NCI-H2171 treated with DMSO at 0.1 percent for 48 hours (cell line): ENCODE data around the gene MAP7.
"Not testable (repeated sequence)": the region's sequence is repeated elsewhere in the genome, so short reads cannot be mapped to it uniquely, and the experiment has no call there.

Experiments
- DNase-seq: peaks from one replicate; lab custom pipeline; 2025; lab: John Stamatoyannopoulos, UW

The MAP7 gene

GRCh38 chr6:136382676-136383252, 167.5 kb downstream of the MAP7 start:
- no peak for DNase-seq

- DNase-seq = no peak
Measured at GRCh38 chr6:136378888-136379287, 171.3 kb downstream of the MAP7 start.

GRCh38 chr6:136375836-136376235, 174.4 kb downstream of the MAP7 start:
- not testable (repeated sequence) for DNase-seq

- DNase-seq = no peak
Measured at GRCh38 chr6:136371959-136372358, 178.3 kb downstream of the MAP7 start.

GRCh38 chr6:136370988-136371728, 179.1 kb downstream of the MAP7 start:
- no peak for DNase-seq

GRCh38 chr6:136365776-136366354, 184.4 kb downstream of the MAP7 start:
- no peak for DNase-seq

GRCh38 chr6:136362421-136363356, 187.5 kb downstream of the MAP7 start:
- no peak for DNase-seq

- no peak for DNase-seq
Measured at GRCh38 chr6:136361787-136362186, 188.4 kb downstream of the MAP7 start.

- no peak for DNase-seq
Measured at GRCh38 chr6:136360783-136361182, 189.4 kb downstream of the MAP7 start.

GRCh38 chr6:136359851-136360250, 190.4 kb downstream of the MAP7 start:
- DNase-seq = no peak

- DNase-seq = peak; percentile 22
Measured at GRCh38 chr6:136351518-136352110, 198.6 kb downstream of the MAP7 start.

GRCh38 chr6:136350914-136351313, 199.3 kb downstream of the MAP7 start:
- DNase-seq = no peak

GRCh38 chr6:136347847-136348246, 202.4 kb downstream of the MAP7 start:
- no peak for DNase-seq

GRCh38 chr6:136345145-136345544, 205.1 kb downstream of the MAP7 start:
- DNase-seq = no peak

- peak; percentile 57 for DNase-seq
Measured at GRCh38 chr6:136344420-136344819, 205.8 kb downstream of the MAP7 start.

GRCh38 chr6:136343700-136344099, 206.5 kb downstream of the MAP7 start:
- DNase-seq = no peak

- DNase-seq = no peak
Measured at GRCh38 chr6:136343275-136343674, 206.9 kb downstream of the MAP7 start.

- DNase-seq = no peak
Measured at GRCh38 chr6:136341967-136342366, 208.3 kb downstream of the MAP7 start.

GRCh38 chr6:136341367-136341766, 208.9 kb downstream of the MAP7 start:
- no peak for DNase-seq

- DNase-seq = no peak
Measured at GRCh38 chr6:136338486-136338885, 211.7 kb downstream of the MAP7 start.

GRCh38 chr6:136337606-136338005, 212.6 kb downstream of the MAP7 start:
- no peak for DNase-seq

- no peak for DNase-seq
Measured at GRCh38 chr6:136337121-136337520, 213.1 kb downstream of the MAP7 start.
